NCI-H1694 (cell line): ENCODE results near the gene PKD2L1.
A peak's percentile ranks its signal among the peaks of the same experiment; 100 is the strongest.
"Not testable (repeated sequence)": the region's sequence is repeated elsewhere in the genome, so short reads cannot be mapped to it uniquely, and the experiment has no call there.

Source experiments
- DNase-seq: peaks from one replicate; lab custom pipeline; 2025; lab: John Stamatoyannopoulos, UW

PKD2L1 gene

DNA sequence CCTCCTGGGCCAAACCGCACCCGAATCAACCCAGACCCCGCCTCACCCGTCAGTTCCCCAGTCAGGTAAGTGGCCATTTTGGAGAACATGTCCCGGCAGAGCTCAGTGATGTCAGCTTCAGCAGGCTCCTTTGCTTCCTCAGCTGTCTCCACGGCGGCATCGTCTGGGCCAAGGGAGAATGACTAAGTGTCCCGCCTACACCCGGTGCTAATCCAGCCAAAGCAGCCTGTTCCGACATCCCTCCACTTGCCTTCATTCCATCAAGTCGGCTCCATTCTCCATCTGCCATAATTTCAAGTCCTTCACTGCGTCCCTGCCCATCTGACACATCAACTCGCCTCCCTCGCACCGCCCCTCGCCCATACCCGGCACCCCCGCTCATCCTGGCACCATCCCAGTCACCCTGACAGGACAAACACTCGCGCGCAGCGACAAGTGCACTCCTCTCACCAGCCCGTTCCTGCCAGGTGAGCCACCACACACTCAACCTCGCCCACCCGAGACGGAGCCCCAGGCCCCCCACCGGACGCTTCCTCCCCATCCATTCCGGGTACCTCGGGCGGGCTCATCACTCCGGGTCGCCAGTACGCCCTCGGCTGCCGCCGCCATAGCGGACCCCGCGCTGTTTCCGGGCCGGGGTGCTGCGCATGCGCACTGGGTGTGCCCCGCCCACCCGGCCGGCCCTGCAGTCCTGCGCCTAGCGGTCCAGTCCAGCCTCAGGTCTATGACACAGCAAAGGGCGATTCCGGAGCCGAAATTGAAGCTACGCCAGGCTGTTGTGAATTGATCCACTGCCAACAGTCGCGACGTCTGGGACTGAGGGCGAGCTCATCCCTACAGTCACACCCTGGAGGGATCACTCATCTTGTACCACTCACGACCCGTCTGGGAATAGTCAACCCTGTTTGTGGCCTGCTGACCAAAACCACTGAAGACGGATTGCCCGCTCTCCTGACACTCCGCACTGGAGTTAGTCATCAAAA, 43.7 kb downstream of the PKD2L1 start, which contains the start of gene BLOC1S2:
TSS of gene BLOC1S2 (minus strand) at position 630 of the 983 bp plus-strand sequence. CDS start at position 609, 21 bp downstream.
- DNase-seq: peak; percentile 57

DNA sequence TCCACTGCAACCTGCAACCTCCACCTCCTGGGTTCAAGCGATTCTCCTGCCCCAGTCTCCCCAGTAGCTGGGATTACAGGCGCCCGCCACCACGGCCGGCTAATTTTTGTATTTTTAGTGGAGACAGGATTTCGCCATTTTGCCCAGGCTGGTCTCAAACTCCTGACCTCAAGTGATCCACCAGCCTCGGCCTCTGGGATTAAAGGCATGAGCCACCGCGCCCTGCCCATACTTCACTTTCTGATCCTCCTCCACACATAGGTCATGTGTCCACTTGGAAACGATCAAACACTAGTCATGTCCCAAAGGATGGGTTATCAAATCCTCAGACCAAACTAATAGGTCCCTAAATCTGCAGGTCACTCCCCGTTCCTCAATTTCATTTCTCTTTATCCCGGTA, 44.7 kb downstream of the PKD2L1 start:
- not testable (repeated sequence) for DNase-seq

DNA sequence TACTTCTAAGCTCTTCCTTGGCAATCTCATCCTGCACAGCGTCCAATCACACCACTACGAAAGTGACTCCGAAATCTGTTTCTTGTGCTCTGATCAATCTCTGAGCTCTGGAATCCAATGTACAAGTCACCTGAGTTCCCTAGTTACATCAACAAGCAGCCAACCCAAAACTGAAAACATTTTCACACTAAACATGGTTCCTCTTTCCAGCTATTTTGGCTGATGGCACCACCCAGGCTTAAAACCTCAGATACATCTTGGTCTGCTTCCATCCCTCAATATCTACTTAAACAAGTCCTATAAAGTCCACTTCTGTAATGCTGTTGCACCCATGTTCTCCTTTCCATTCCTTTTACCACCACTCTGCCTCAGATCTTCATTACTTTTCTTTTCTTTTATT, 47.1 kb downstream of the PKD2L1 start:
- DNase-seq: no peak

DNA sequence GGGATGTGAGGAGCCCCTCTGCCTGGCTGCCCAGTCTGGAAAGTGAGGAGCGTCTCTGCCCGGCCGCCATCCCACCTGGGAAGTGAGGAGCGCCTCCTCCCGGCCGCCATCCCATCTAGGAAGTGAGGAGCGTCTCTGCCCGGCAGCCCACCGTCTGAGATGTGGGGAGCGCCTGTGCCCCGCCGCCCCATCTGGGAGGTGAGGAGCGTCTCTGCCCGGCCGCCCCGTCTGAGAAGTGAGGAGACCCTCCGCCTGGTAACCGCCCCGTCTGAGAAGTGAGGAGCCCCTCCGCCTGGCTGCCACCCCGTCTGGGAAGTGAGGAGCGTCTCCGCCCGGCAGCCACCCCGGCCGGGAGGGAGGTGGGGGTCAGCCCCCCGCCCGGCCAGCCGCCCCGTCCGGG, 53.1 kb downstream of the PKD2L1 start:
- not testable (repeated sequence) for DNase-seq

DNA sequence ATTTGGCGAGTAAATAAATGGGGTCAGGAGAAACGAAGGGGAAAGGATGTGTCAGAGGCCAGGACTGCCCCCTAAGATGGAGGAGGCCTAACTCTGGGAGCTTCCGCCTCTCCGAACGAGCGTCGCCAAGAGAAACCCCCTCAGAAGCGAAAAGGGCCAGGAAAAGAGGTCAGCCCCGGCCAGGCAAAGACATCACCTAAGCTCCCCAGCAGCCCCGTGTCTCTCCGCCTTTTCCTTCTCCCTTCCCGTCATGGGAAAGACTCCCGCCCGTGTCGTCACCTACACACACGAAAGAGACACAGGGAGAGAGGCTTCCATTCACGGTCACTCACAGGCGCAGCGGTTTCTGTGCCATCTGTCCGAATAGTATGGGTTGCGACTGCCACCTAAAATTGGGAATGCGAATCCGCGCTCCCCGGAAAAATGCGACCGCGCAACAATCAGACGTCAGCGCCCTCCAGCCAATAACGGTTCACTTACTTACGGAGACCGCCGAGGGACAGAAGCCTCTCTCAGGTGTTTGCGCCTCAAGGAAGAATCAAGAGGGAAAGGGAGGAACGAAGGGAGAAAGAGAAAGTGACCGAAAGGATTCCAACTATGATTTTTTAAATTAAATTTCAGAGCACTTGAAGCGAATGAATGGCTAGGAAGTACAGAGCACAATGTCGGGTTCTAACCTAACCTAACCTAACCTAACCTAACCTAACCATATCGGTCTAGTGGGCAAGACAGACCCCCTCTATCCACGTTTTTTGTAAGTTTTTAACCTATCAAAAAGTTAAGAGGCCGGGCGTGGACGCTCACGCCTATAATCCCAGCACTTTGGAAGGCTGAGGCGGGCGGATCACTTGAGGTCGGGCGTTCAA, 62.6 kb downstream of the PKD2L1 start, which contains the start of gene CWF19L1:
TSS of gene CWF19L1 (minus strand) at position 400 of the 866 bp plus-strand sequence. CDS start at position 355, 45 bp downstream.
- DNase-seq: peak; percentile 49

DNA sequence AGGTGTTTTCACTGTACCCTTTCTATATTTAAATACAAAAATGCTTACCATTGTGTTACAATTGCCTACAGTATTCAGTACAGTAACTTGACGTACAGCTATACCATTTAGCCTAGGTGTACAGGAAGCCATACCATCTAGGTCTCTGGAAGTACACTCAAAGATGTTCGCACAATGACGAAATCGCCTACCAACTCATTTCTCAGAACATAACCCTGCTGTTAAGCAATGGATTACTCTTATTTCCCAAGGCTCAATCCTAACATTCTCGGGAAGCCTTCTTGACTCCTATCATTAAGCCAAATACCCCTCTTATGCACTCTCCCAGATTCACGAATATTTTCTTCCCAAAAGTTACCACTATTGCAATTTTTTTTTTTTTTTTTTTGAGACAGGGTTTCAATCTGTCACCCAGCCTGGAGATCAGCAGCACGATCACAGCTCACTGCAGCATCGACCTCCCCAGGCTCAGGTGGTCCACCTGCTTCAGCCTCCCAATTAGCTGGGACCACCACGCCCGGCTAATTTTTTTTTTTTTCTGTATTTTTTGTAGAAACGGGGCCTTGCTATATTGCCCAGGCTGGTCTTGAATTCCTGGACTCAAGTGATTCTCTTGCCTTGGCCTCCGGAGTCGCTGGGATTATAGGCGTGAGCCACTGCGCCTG, 64.1 kb downstream of the PKD2L1 start:
- no peak for DNase-seq

DNA sequence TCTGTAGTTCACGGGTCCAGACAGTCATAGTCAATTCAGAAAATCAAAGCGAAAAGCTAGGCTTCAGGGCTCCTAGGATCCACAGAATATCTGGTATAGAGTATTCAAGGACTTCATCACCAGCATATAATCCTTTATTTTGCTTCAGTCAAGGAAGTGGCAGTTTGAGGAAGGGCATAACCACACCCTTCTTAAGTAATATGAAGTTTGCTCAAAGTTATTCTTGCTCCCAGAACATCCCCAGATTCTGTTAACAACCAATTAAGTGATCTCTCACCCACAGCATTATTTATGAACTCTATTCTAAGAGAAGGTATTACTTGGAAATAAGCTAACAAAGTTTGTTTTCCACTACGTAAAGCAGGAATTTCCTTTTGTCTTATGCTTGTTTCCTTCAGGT, 75.8 kb downstream of the PKD2L1 start:
- no peak for DNase-seq

DNA sequence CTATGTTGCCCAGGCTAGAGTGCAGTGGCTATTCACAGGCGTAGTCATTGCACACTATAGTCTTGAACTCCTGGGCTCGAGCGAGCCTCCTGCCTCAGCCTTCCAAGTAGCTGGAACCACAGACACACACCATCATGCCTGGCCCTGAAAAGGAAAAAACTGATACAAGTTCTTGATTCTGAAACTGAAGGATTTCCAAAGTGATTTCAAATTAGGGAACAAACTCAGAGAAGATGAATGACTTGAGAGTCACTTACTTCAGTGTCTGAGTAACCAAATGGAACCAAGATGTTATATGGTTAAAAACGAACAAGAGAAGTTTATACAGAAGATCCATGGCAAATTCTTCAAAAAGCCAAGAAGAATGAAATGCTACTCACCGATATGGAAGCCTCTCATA, 77.0 kb downstream of the PKD2L1 start:
- no peak for DNase-seq

DNA sequence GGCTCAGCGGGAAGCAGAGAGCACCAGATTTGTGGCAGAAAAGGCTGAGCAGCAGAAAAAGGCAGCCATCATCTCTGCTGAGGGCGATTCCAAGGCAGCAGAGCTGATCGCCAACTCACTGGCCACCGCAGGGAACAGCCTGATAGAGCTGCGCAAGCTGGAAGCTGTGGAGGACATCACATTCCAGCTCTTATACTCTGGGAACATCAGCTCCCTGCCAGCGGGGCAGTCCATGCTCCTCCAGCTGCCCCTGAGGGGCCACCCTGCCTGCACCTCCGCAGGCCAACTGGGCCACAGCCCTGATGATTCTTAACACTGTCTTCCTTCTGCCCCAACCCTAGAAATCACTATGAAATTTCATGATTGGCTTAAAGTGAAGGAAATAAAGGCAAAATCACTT, 81.2 kb downstream of the PKD2L1 start:
- DNase-seq: no peak

DNA sequence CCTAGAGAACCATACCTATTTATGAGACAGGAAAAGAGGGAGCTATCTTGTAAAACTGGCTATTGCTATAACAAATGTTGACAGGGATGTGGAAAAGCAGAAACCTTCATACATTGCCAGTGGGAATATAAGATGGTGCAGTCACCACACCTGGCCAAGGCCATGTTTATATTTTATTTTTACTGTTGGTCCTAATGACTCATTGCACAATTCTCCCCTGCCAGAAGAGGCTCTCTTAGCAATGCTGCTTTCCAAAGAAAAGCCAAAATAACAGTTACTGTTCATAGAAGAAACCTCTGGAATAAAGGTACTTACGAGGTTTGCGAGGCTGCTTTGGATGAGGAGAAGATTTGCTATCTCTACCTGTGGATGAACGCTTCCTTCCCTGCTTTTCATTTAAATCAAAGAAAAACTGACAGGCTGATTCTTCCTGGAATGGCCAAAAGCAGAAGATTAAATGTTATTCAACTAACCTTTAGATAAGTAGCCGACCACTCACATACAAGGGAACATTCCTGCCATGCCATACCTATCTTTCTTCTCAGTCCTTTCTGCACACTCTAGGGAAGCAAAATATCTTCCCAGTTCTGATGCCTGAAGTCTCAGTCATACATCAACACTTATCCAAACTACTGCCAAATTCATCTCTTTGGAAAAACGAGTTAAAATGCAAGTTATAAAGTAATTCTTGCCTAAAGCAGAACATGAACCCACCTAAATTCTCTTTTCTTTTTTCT, 84.4 kb downstream of the PKD2L1 start:
- no peak for DNase-seq

DNA sequence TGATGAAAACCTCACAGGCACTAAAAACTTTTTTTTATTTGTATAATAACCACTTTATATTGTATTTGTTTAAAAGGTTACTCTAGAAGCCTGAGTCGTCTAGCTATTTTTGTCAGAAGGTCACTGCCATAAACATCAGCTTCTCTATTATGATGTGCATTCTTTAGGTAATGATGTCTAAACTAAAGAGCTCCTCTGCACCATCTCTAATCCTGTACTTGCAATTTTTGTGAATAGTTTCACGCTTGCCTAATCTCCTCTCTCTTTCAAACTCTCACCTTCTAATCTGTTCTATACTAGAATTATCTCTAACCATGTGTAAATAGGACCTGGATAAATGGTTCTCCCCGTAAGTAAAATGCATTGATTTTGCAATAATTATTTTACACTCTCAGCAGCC, 90.2 kb downstream of the PKD2L1 start:
- DNase-seq: no peak

DNA sequence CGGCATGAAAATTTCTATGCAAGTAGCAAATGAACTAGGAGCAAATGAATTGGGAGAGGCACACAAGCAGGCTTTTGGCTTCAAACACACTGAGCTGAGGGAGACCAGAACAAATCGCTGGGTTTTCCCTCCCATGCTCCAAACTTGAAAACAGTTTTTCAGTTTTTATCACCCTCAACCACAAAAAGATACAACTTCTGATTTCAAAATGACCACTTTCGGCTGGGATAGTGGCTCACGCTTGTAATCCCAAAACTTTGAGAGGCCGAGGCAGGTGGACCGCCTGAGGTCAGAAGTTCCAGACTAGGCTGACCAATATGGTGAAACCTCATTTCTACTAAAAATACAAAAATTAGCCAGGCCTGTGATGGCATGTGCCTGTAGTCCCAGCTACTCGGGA, 91.6 kb downstream of the PKD2L1 start:
- no peak for DNase-seq
